HS-27A (cell line): ENCODE data around the gene CFAP97.
"Not testable (repeated sequence)": the region's sequence is repeated elsewhere in the genome, so short reads cannot be mapped to it uniquely, and the experiment has no call there.

Experiments
- DNase-seq: peaks from one replicate; pipeline ENCODE4 v3.0.0-alpha.2; 2012; ENCODE audit warnings: low read depth, missing footprints

Gene CFAP97

GRCh38 chr4:185203486-185204237 is at the start of gene CFAP97:
CFAP97 (minus strand) TSS chr4:185204000; CDS start chr4:185191196, 12,804 bp downstream.
- DNase-seq, result no peak

GRCh38 chr4:185249105-185249504 is 45.3 kb upstream of the CFAP97 start:
- no peak for DNase-seq

GRCh38 chr4:185248393-185249039 is 44.7 kb upstream of the CFAP97 start:
- no peak for DNase-seq

- no peak for DNase-seq
Observed at GRCh38 chr4:185247151-185247550, 43.4 kb upstream of the CFAP97 start.

GRCh38 chr4:185246453-185246852 is 42.7 kb upstream of the CFAP97 start:
- no peak for DNase-seq

GRCh38 chr4:185244763-185245162 is 41.0 kb upstream of the CFAP97 start:
- no peak for DNase-seq

GRCh38 chr4:185243879-185244278 is 40.1 kb upstream of the CFAP97 start:
- DNase-seq, result no peak

- no peak for DNase-seq
Observed at GRCh38 chr4:185242749-185243533, 39.1 kb upstream of the CFAP97 start.

GRCh38 chr4:185240486-185240885 is 36.7 kb upstream of the CFAP97 start:
- not testable (repeated sequence) for DNase-seq

- no peak for DNase-seq
Observed at GRCh38 chr4:185238750-185239149, 35.0 kb upstream of the CFAP97 start.

- no peak for DNase-seq
Observed at GRCh38 chr4:185238215-185238681, 34.4 kb upstream of the CFAP97 start.

- DNase-seq, result no peak
Observed at GRCh38 chr4:185237175-185237574, 33.4 kb upstream of the CFAP97 start.

- DNase-seq, result no peak
Observed at GRCh38 chr4:185235843-185236503, 32.2 kb upstream of the CFAP97 start.

GRCh38 chr4:185235119-185235842 is 31.5 kb upstream of the CFAP97 start:
- no peak for DNase-seq

GRCh38 chr4:185232370-185232769 is 28.6 kb upstream of the CFAP97 start:
- DNase-seq, result no peak

GRCh38 chr4:185229021-185229818 is 25.4 kb upstream of the CFAP97 start:
- no peak for DNase-seq

- no peak for DNase-seq
Observed at GRCh38 chr4:185227713-185228278, 24.0 kb upstream of the CFAP97 start.

GRCh38 chr4:185227131-185227551 is 23.3 kb upstream of the CFAP97 start:
- DNase-seq, result no peak

GRCh38 chr4:185225940-185226339 is 22.1 kb upstream of the CFAP97 start:
- DNase-seq, result no peak

GRCh38 chr4:185224597-185224996 is 20.8 kb upstream of the CFAP97 start:
- DNase-seq, result no peak
